KOPT-K1 (cell line): Measurements from ENCODE around the gene CHRNA3.

ENCODE experiments used
- H3K27ac ChIP-seq: fragments of 200-600 bp; sonication (generic); 2 replicates; pipeline ENCODE4 v1.5.1; 2016; ENCODE audit warnings: antibody characterized with exemption, mild to moderate bottlenecking, low read depth, low read length; ENCODE audit not compliant: poor library complexity, severe bottlenecking
- H3K36me3 ChIP-seq: fragments of 200-600 bp; sonication (generic); 2 replicates; pipeline ENCODE4 v1.5.1; 2017; ENCODE audit warnings: antibody characterized with exemption, mild to moderate bottlenecking, low read length, moderate library complexity; ENCODE audit not compliant: insufficient read depth
- H3K9me3 ChIP-seq: fragments of 200-600 bp; sonication (generic); 2 replicates; pipeline ENCODE4 v1.5.1; 2017; ENCODE audit warnings: antibody characterized with exemption, low read length, mild to moderate bottlenecking; ENCODE audit not compliant: insufficient read depth, poor library complexity, severe bottlenecking

Gene CHRNA3

GRCh38 chr15:78627348-78627747 lies 6.6 kb upstream of the CHRNA3 start:
- H3K9me3 ChIP-seq, result no peaks in the 10 kb centered on the region
- H3K27ac ChIP-seq, result no peak overlapping the region
- H3K36me3 ChIP-seq, result no peaks in the 10 kb centered on the region

DNA sequence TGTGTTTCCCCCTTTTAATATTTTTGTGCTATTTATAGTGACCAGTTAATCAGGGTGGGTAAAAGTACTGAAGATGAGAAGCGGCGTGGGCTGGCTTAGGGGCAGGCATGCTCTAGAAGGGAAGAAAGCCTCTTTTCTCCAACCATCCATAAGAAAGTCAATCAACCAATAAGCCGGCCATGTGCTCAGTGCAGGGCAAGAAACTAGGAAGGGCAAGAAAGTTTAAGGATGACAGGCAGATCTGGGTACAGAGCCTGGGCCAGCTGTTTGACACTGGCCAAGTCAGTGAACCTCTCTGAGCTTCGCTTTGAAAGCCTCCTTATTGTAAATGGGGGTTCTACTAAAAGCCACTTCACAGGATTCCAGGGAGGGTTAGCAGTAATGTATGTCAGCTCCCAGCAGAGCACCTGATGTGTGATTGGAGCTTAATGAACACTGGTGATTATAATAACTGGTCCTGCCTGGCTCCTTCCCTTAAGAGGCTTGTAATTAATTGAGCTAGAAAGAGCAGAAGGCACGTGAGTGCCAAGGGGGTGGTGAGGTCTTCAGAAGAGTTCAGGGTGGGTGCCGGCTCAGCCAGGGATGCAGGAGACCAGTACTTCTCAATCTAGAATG lies 5.7 kb upstream of the CHRNA3 start:
- no peak overlapping the region for H3K27ac ChIP-seq
- H3K9me3 ChIP-seq, result no peaks in the 10 kb centered on the region
- H3K36me3 ChIP-seq, result no peaks in the 10 kb centered on the region

GRCh38 chr15:78625606-78626280 lies 4.9 kb upstream of the CHRNA3 start:
- H3K36me3 ChIP-seq, result no peaks in the 10 kb centered on the region
- no peaks in the 10 kb centered on the region for H3K9me3 ChIP-seq
- peak overlapping the region; percentile 3 for H3K27ac ChIP-seq

DNA sequence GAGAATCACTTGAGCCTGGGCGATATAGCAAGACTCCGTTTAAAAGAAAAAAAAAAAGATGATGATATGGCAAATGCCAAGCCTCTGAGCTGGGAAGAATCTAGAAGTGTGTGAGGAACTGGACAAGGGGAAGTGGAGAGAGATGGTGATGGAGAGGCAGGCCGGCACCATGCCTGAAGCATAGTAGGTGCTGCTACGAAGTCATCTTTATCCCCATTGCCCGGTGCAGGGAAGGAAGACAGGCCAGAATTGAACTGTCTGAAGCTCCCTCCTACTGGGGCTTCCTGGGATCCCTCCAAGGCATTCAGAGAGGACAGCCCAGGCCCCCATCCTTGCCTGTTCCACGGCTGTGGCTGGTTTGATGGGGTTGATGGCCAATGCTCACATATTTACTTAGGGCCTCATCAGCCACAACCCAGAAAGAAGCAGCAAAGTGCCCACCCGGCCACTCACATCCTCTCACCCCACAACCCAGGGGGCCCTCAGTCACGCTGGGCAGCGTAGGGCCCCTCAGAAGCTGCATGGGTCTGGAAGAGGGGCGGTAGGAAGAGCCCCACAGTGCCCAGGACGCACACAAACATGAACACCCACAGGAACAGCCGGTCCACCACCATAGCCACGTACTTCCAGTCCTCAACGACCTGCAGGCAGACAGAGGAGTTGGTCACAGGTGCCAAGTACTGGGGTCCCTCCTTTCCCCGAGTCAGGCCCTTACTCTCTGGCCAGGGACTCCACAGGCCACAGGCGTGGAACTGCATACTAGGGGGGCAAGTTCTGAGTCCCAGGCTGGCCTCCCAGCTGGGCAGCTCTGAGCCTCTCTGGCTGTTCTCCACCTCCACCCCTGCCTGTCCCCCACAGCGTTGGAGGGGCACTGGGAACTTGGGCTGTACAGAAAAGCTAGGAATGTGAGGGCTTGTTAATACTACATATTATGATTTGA lies 4.1 kb upstream of the CHRNA3 start:
- H3K9me3 ChIP-seq, result no peaks in the 10 kb centered on the region
- no peaks in the 10 kb centered on the region for H3K36me3 ChIP-seq
- peak overlapping the region; percentile 3 for H3K27ac ChIP-seq

- no peak overlapping the region for H3K27ac ChIP-seq
- H3K36me3 ChIP-seq, result no peaks in the 10 kb centered on the region
- H3K9me3 ChIP-seq, result no peaks in the 10 kb centered on the region
Observed at GRCh38 chr15:78623786-78624497, 3.1 kb upstream of the CHRNA3 start.

DNA sequence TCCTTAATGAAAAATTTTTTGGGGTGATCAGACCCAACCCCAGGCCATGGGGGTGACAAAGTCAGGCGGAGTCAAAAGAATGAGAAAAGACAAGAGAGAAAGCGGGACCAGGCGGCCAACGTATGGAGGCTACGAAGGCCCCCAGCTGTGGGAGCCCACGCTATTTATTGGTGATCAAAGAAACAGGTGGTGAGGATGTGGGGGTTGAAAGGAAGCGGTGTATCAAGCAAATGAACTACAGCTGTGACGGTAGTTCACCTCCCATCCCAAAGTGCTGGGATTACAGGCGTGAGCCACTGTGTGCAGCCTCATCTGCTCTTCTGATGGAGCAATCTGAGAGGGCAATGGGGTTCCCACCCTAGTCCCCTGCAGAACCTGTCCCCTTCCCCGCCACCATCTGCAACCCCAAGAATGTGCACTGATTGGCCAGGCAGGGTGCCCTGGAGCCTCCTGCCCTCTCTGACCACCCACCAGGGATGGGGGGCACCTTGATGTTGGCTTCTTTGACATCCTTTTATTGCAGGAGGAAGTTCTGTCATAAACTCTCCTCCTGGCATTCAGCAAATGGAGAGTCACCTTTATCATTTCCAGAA lies 1.1 kb upstream of the CHRNA3 start:
- Histone ChIP-seq H3K9me3 (no peaks in the 10 kb centered on the region), H3K36me3 (no peaks in the 10 kb centered on the region), H3K27ac (peak overlapping the region; percentile 12)

DNA sequence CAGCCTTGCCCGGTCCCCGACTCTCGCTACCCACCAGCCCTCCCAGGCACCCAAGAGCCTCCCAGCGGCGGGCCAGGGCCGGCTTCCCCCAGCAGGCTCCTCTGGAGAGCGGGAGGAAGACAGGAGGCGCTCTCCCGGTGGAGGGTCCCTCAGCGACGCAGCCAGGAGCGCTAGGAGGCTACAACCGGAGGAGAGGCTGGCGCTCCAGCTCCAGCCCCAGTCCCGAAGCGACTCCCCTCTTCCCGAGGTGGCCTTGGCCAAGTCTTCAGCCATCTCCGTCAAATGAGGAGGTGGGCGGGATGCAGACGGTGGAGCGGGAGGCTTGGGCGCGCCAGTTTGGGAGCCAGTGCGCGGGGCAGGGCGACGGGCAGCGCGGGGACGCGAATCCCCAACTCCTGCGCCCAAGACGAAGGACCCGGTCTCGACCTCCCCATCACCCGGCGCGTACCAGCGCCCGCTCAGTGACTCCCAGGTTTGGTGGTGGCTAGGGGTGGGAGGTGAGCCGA lies 722 bp downstream of the CHRNA3 start:
- Histone ChIP-seq H3K27ac (no peak overlapping the region), H3K36me3 (no peaks in the 10 kb centered on the region), H3K9me3 (no peaks in the 10 kb centered on the region)

GRCh38 chr15:78619022-78619950 lies 1.5 kb downstream of the CHRNA3 start:
- no peaks in the 10 kb centered on the region for H3K9me3 ChIP-seq
- H3K36me3 ChIP-seq, result no peaks in the 10 kb centered on the region
- no peak overlapping the region for H3K27ac ChIP-seq

GRCh38 chr15:78618490-78618934 lies 2.3 kb downstream of the CHRNA3 start:
- no peak overlapping the region for H3K27ac ChIP-seq
- no peaks in the 10 kb centered on the region for H3K9me3 ChIP-seq
- H3K36me3 ChIP-seq, result no peaks in the 10 kb centered on the region

- Histone ChIP-seq H3K36me3 (no peaks in the 10 kb centered on the region), H3K9me3 (no peaks in the 10 kb centered on the region), H3K27ac (no peak overlapping the region)
Observed at GRCh38 chr15:78618064-78618463, 2.7 kb downstream of the CHRNA3 start.

GRCh38 chr15:78617516-78617915 lies 3.3 kb downstream of the CHRNA3 start:
- H3K36me3 ChIP-seq, result no peaks in the 10 kb centered on the region
- H3K9me3 ChIP-seq, result no peaks in the 10 kb centered on the region
- no peak overlapping the region for H3K27ac ChIP-seq

- H3K27ac ChIP-seq, result no peak overlapping the region
- no peaks in the 10 kb centered on the region for H3K36me3 ChIP-seq
- no peaks in the 10 kb centered on the region for H3K9me3 ChIP-seq
Observed at GRCh38 chr15:78617076-78617475, 3.7 kb downstream of the CHRNA3 start.

DNA sequence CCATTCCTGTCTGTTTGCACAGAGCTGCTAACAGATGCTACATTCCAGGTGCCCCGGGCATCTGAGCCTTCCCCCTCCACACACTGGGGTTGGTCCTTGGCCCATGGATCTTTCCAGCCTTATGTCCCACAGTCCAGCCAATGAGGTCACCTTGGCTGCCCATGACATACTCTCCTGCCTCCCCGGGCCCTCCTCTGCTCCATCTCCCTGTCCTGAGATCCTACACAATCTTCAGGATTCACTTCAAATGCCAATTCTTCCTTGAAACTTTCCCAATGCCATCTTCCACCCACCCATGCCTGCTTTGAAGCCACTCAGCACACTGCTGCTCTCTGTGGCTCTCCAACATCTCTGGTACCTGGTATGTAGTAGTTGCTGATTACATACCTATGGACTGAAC lies 4.3 kb downstream of the CHRNA3 start:
- no peaks in the 10 kb centered on the region for H3K36me3 ChIP-seq
- no peaks in the 10 kb centered on the region for H3K9me3 ChIP-seq
- H3K27ac ChIP-seq, result no peak overlapping the region
